ENCODE results near the gene ARID5A. TPM values are rescaled to one million over a fixed set of nuclear protein-coding genes. Genes with fewer than 3 reads are reported as not detected.

ARID5A gene
- total and polyA plus RNA-seq, 2 of the 13 experiments (the other 11 are each of a cell fraction or from before 2014, with no cell fraction given), result 6.0 to 9.5 TPM

GRCh38 chr2:96549967-96550786, 13.6 kb downstream of the ARID5A start (continued):
- peak; percentile 98 for TF ChIP-seq ZNF687 (CRISPR knock-in tag; IDR thresholded peaks at IDR 0.05)
- TF ChIP-seq KAT2B (IDR thresholded peaks at IDR 0.05; ENCODE audit: borderline replicate concordance, low read depth, low read length), result no peak
- no peak for TF ChIP-seq TCF7 (IDR thresholded peaks at IDR 0.05; ENCODE audit: low read depth)
- peak; percentile 98 for TF ChIP-seq MXI1 (IDR thresholded peaks at IDR 0.05; ENCODE audit: borderline replicate concordance, low read depth, low read length)
- TF ChIP-seq XBP1 (CRISPR knock-in tag; IDR thresholded peaks at IDR 0.05), result no peak
- TF ChIP-seq ZNF737 (CRISPR knock-in tag; IDR thresholded peaks at IDR 0.05; ENCODE audit: borderline replicate concordance), result no peak
- TF ChIP-seq ZBTB26 (CRISPR knock-in tag; IDR thresholded peaks at IDR 0.05; ENCODE audit: borderline replicate concordance), result peak; percentile 68; the same call in 1 of the 2 replicates
- peak; percentile 79; the same call in 1 of the 2 replicates for TF ChIP-seq ZNF580 (CRISPR knock-in tag; IDR thresholded peaks at IDR 0.05; ENCODE audit: borderline replicate concordance, low read depth)
- TF ChIP-seq ESRRA (CRISPR knock-in tag; IDR thresholded peaks at IDR 0.05; ENCODE audit: low read depth), result peak; percentile 98
- no peak for TF ChIP-seq ZNF296 (CRISPR knock-in tag; conservative IDR thresholded peaks at IDR 0.05)
- TF ChIP-seq HIC2 (CRISPR knock-in tag; IDR thresholded peaks at IDR 0.05; ENCODE audit: low read depth), result peak; percentile 90
- TF ChIP-seq CSRNP1 (CRISPR knock-in tag; IDR thresholded peaks at IDR 0.05), result peak; percentile 93
- peak; percentile 91 for TF ChIP-seq THRA (CRISPR knock-in tag; IDR thresholded peaks at IDR 0.05; ENCODE audit: borderline replicate concordance)
- TF ChIP-seq MTF2 (CRISPR knock-in tag; IDR thresholded peaks at IDR 0.05; ENCODE audit: borderline replicate concordance), result peak; percentile 89
- no peak for TF ChIP-seq NFRKB (IDR thresholded peaks at IDR 0.05)
- peak; percentile 69 for TF ChIP-seq FOXA3 (CRISPR knock-in tag; IDR thresholded peaks at IDR 0.05)
- peak; percentile 98; the same call in 1 of the 2 replicates for TF ChIP-seq TSC22D2 (CRISPR knock-in tag; IDR thresholded peaks at IDR 0.05; ENCODE audit: borderline replicate concordance)
- no peak; the same call in 1 of the 2 replicates for TF ChIP-seq KDM4B (CRISPR knock-in tag; IDR thresholded peaks at IDR 0.05)
